H1 (cell line): Measurements from ENCODE around the gene MAP2K5. TPM values are rescaled to one million over a fixed set of nuclear protein-coding genes. Genes with fewer than 3 reads are reported as not detected.

Experiments used
- CTCF ChIA-PET: fragments of 300-600 bp; sonication (Branson Sonifier 250); formaldehyde crosslinking; loops from one replicate; lab custom pipeline; 2021; ENCODE audit not compliant: partially characterized antibody; lab: Charles Lee
- POLR2A ChIA-PET: fragments of 300-600 bp; sonication (Branson Sonifier 250); formaldehyde crosslinking; loops from one replicate; lab custom pipeline; 2021; ENCODE audit warnings: inconsistent platforms; ENCODE audit not compliant: partially characterized antibody; lab: Charles Lee
- DNase-seq, 2 experiments: peaks; one replicate each; pipeline versions ENCODE4 v3.0.0 to v3.0.0-alpha.2; 2010 to 2022; ENCODE audit warnings: low spot score in 2 of 2, low read depth in 1 of 2, mixed read lengths in 1 of 2
- FAIRE-seq: peaks from 2 replicates; lab custom pipeline; 2011; peaks lifted over from hg19 to GRCh38; lab: Jason Lieb, UNC
- H2AFZ ChIP-seq: 2 replicates; pipeline ENCODE4 v1.8.1; 2012; ENCODE audit warnings: low read length, inconsistent platforms
- H2AK5ac ChIP-seq: 2 replicates; pipeline ENCODE4 v1.6.1; 2013; ENCODE audit warnings: low read depth, low read length
- H2BK120ac ChIP-seq: replicated peaks from 2 replicates; pipeline ENCODE3; 2013; ENCODE audit warnings: low read depth, low read length, inconsistent platforms
- H2BK12ac ChIP-seq: 2 replicates; pipeline ENCODE4 v1.6.1; 2013; ENCODE audit warnings: low read depth, low read length
- H2BK15ac ChIP-seq: 2 replicates; pipeline ENCODE4 v1.6.1; 2013; ENCODE audit warnings: low read length
- H2BK20ac ChIP-seq: 2 replicates; pipeline ENCODE4 v1.6.1; 2013; ENCODE audit warnings: low read length
- H2BK5ac ChIP-seq: 2 replicates; pipeline ENCODE4 v1.6.1; 2013; ENCODE audit warnings: low read depth, low read length
- H3K14ac ChIP-seq: 2 replicates; pipeline ENCODE4 v1.6.1; 2013; ENCODE audit warnings: inconsistent platforms; ENCODE audit not compliant: insufficient read length
- H3K18ac ChIP-seq: 2 replicates; pipeline ENCODE4 v1.6.1; 2013; ENCODE audit warnings: low read length; ENCODE audit errors: extremely low read depth
- H3K23ac ChIP-seq: 2 replicates; pipeline ENCODE4 v1.6.1; 2013; ENCODE audit warnings: inconsistent platforms; ENCODE audit not compliant: insufficient read length
- H3K23me2 ChIP-seq: 2 replicates; pipeline ENCODE4 v1.6.1; 2013; ENCODE audit warnings: low read depth, low read length
- H3K27ac ChIP-seq: 2 replicates; pipeline ENCODE4 v1.6.1; 2011; ENCODE audit warnings: low read depth, low read length, inconsistent platforms
- H3K27me3 ChIP-seq, 4 experiments: replicated peaks in 1 of 4; 1 replicate in 1 of 4; 2 replicates in 3 of 4; pipeline versions ENCODE4 v1.6.1 to v1.8.1; 2011 to 2013; ENCODE audit warnings: low read length in 3 of 4, mild to moderate bottlenecking in 3 of 4, inconsistent platforms in 2 of 4, mixed read lengths in 2 of 4, moderate library complexity in 1 of 4; ENCODE audit not compliant: control insufficient read depth in 3 of 4, insufficient read depth in 3 of 4; ENCODE audit errors: extremely low read depth in 1 of 4
- H3K36me3 ChIP-seq, 4 experiments: 2 replicates each; pipeline versions ENCODE4 v1.6.1 to v1.8.1; 2011 to 2013; ENCODE audit warnings: mild to moderate bottlenecking in 4 of 4, low read length in 3 of 4, moderate library complexity in 2 of 4, control low read depth in 1 of 4, inconsistent platforms in 1 of 4; ENCODE audit not compliant: insufficient read depth in 4 of 4, control insufficient read depth in 2 of 4
- H3K4ac ChIP-seq: replicated peaks from 2 replicates; pipeline ENCODE3; 2013; ENCODE audit warnings: low read length, low read depth, mixed read lengths, inconsistent platforms; ENCODE audit not compliant: insufficient read length
- H3K4me1 ChIP-seq, 4 experiments: replicated peaks in 1 of 4; 1 replicate in 1 of 4; 2 replicates in 3 of 4; pipeline versions ENCODE4 v1.6.1 to v1.8.1; 2011 to 2013; ENCODE audit warnings: low read length in 3 of 4, inconsistent platforms in 2 of 4, mixed read lengths in 1 of 4; ENCODE audit not compliant: insufficient read depth in 4 of 4, control insufficient read depth in 3 of 4
- H3K4me2 ChIP-seq, 2 experiments: 2 replicates each; pipeline versions ENCODE4 v1.6.1 to v1.8.1; 2011 to 2013; ENCODE audit warnings: low read depth in 2 of 2, low read length in 2 of 2, control low read depth in 1 of 2, inconsistent platforms in 1 of 2, mild to moderate bottlenecking in 1 of 2; ENCODE audit not compliant: insufficient read depth in 1 of 2
- H3K4me3 ChIP-seq, 4 experiments: fragments of 200-600, 300-600 bp in 1 of 4; sonication (generic), shearing (Covaris generic), sonication (Bioruptor Twin) in 1 of 4; 2 replicates each; pipeline versions ENCODE4 v1.5.1 to v1.8.1; 2011 to 2016; ENCODE audit warnings: low read length in 4 of 4, low read depth in 3 of 4, control low read depth in 2 of 4, inconsistent platforms in 2 of 4, mild to moderate bottlenecking in 2 of 4, mixed read lengths in 1 of 4, moderate library complexity in 1 of 4; ENCODE audit not compliant: insufficient read depth in 2 of 4; ENCODE audit errors: extremely low read depth in 1 of 4
- H3K56ac ChIP-seq: replicated peaks from 2 replicates; pipeline ENCODE3; 2013; ENCODE audit warnings: low read depth, mild to moderate bottlenecking, mixed read lengths, low read length, inconsistent platforms; ENCODE audit not compliant: insufficient read length
- H3K79me1 ChIP-seq: 2 replicates; pipeline ENCODE4 v1.6.1; 2013; ENCODE audit warnings: low read depth, low read length, control low read depth
- H3K79me2 ChIP-seq, 2 experiments: 2 replicates each; pipeline versions ENCODE4 v1.6.1 to v1.8.1; 2012 to 2013; ENCODE audit warnings: low read length in 2 of 2, mild to moderate bottlenecking in 2 of 2, inconsistent platforms in 1 of 2; ENCODE audit not compliant: insufficient read depth in 2 of 2, control insufficient read depth in 1 of 2
- H3K9ac ChIP-seq, 4 experiments: replicated peaks in 1 of 4; 1 replicate in 1 of 4; 2 replicates in 3 of 4; pipeline versions ENCODE4 v1.6.1 to v1.8.1; 2011 to 2013; ENCODE audit warnings: low read depth in 3 of 4, low read length in 3 of 4, control low read depth in 2 of 4, mild to moderate bottlenecking in 2 of 4, moderate library complexity in 2 of 4, inconsistent platforms in 1 of 4; ENCODE audit errors: extremely low read depth in 1 of 4
- H3K9me3 ChIP-seq, 2 experiments: 2 replicates each; pipeline versions ENCODE4 v1.6.1 to v1.8.1; 2012 to 2013; ENCODE audit warnings: mild to moderate bottlenecking in 2 of 2, moderate library complexity in 2 of 2, control low read depth in 1 of 2, inconsistent platforms in 1 of 2, low read depth in 1 of 2, low read length in 1 of 2, mixed read lengths in 1 of 2; ENCODE audit not compliant: insufficient read depth in 2 of 2
- H4K20me1 ChIP-seq, 2 experiments: replicated peaks in 1 of 2; 2 replicates each; pipeline versions ENCODE3 to v1.8.1; 2011 to 2013; ENCODE audit warnings: inconsistent platforms in 2 of 2, low read length in 2 of 2, mild to moderate bottlenecking in 1 of 2; ENCODE audit not compliant: insufficient read depth in 2 of 2, control insufficient read depth in 1 of 2
- H4K5ac ChIP-seq: 2 replicates; pipeline ENCODE4 v1.6.1; 2013; ENCODE audit warnings: low read length, low read depth, mixed read lengths, inconsistent platforms; ENCODE audit not compliant: insufficient read length
- H4K8ac ChIP-seq: 2 replicates; pipeline ENCODE4 v1.8.0; 2013; ENCODE audit warnings: mild to moderate bottlenecking, moderate library complexity, low read length, inconsistent platforms; ENCODE audit not compliant: insufficient read depth; ENCODE audit errors: extremely low read depth
- H4K91ac ChIP-seq: replicated peaks from 2 replicates; pipeline ENCODE3; 2013; ENCODE audit warnings: low read length, mixed read lengths, inconsistent platforms; ENCODE audit not compliant: insufficient read length
- ATF3 ChIP-seq: IDR thresholded peaks from 2 replicates; pipeline ENCODE4 v1.6.1; 2011; ENCODE audit warnings: low read depth, mild to moderate bottlenecking, low read length; ENCODE audit not compliant: insufficient read depth
- BACH1 ChIP-seq: IDR thresholded peaks from 2 replicates; pipeline ENCODE4 v1.6.1; 2012; ENCODE audit warnings: low read length, improper control_type of control experiment
- CHD1 ChIP-seq: IDR thresholded peaks from 2 replicates; pipeline ENCODE4 v1.6.1; 2012; ENCODE audit warnings: low read depth, low read length, improper control_type of control experiment
- CREB1 ChIP-seq: IDR thresholded peaks from 2 replicates; pipeline ENCODE4 v1.6.1; 2012; ENCODE audit warnings: inconsistent platforms
- NRF1 ChIP-seq: IDR thresholded peaks from 2 replicates; pipeline ENCODE4 v1.6.1; 2011; ENCODE audit warnings: mild to moderate bottlenecking, low read depth, low read length, improper control_type of control experiment
- RFX5 ChIP-seq: IDR thresholded peaks from 2 replicates; pipeline ENCODE4 v1.6.1; 2011; ENCODE audit warnings: low read depth, low read length, improper control_type of control experiment, borderline replicate concordance
- SUZ12 ChIP-seq: fragments of 200-600 bp; sonication (generic); IDR thresholded peaks from 2 replicates; pipeline ENCODE4 v1.6.1; 2012; ENCODE audit warnings: mild to moderate bottlenecking, inconsistent platforms, low read length, moderate library complexity, mixed read lengths
- WGBS, 2 experiments: shearing (Covaris generic) in 1 of 2; methylation state at CpG; one replicate each; pipeline versions ENCODE4 v1.1.6 to v1.1.7; 2013 to 2015; ENCODE audit warnings: low lambda C conversion rate in 2 of 2, mixed read lengths in 2 of 2, inconsistent platforms in 1 of 2, low coverage in 1 of 2, missing lambda C conversion rate in 1 of 2; ENCODE audit not compliant: insufficient replicate concordance in 2 of 2, insufficient coverage in 1 of 2, insufficient read length in 1 of 2; ENCODE audit errors: extremely low coverage in 1 of 2, missing lambda C conversion rate in 1 of 2; 5-methylcytosine and 5-hydroxymethylcytosine counted together
- polyA plus RNA-seq, 7 experiments: library from polyadenylated mRNA; depleted of rRNA in 3 of 7; stranded (reverse) in 5 of 7; unstranded in 2 of 7; fragments of >200 nt in 5 of 7; fragments of 200-250 nt in 2 of 7; gene quantifications; 1 replicate in 5 of 7; 2 replicates in 1 of 7; 4 replicates in 1 of 7; pipeline versions ENCODE4 v1.2.1 to v1.2.3, GENCODE V29; 2011 to 2013; ENCODE audit warnings: missing spikeins in 2 of 7, mixed read lengths in 2 of 7
- total RNA-seq: library from RNA; stranded (reverse); fragmentation: NEBNext Ultra II Directional; extraction: Animal tissue kit (Norgen Biotek cat#: 25700); gene quantifications from 2 replicates; pipeline ENCODE4 v1.2.1, GENCODE V29; 2021

The MAP2K5 gene
- total and polyA plus RNA-seq, 2 of the 8 experiments (the other 6 are each of a cell fraction or from before 2014, with no cell fraction given), result 4.4 to 15.8 TPM

- Histone ChIP-seq H2BK120ac (no peak overlapping the region), H3K18ac (no peak overlapping the region), H2BK20ac (no peak overlapping the region), H3K9me3 (no peaks in the 10 kb centered on the region), H3K27me3 (peaks cover 0 to 7% (median 4%) of the 10 kb centered on the region in 4 experiments; a peak in 2 of 7 replicates), H2AFZ (no peak overlapping the region), H3K56ac (no peak overlapping the region), H3K36me3 (no peaks in the 10 kb centered on the region), H3K79me1 (no peaks in the 10 kb centered on the region), H2BK5ac (no peak overlapping the region), H2AK5ac (no peak overlapping the region), H4K5ac (no peak overlapping the region), H2BK12ac (no peak overlapping the region), H3K4me3 (peak overlapping the region in 1 of 4 experiments; percentile 9; a peak in 1 of 8 replicates), H3K27ac (no peak overlapping the region), H4K91ac (no peak overlapping the region), H4K8ac (no peak overlapping the region), H3K23ac (no peak overlapping the region), H3K4ac (no peak overlapping the region), H4K20me1 (no peaks in the 10 kb centered on the region), H3K4me2 (no peak overlapping the region), H3K14ac (no peak overlapping the region), H3K23me2 (peaks cover 15% of the 10 kb centered on the region; the same call in 1 of the 2 replicates), H3K4me1 (peaks cover 0 to 10% (median 1%) of the 10 kb centered on the region in 4 experiments; a peak in 4 of 7 replicates), H2BK15ac (no peak overlapping the region), H3K79me2 (no peaks in the 10 kb centered on the region), H3K9ac (no peak overlapping the region)
- FAIRE-seq (no peak), DNase-seq (no peak)
- TF ChIP-seq CHD1, result no peak
- no peak for TF ChIP-seq SUZ12
- no peak for TF ChIP-seq CREB1
- no peak for TF ChIP-seq ATF3
- TF ChIP-seq BACH1, result no peak
- no peak for TF ChIP-seq NRF1
- no peak for TF ChIP-seq RFX5
- 31% methylated on average over 1 of the region's 1 CpG; no CpG with 5 or more reads in 1 of the 2 experiments for WGBS, 2 experiments
- ChIA-PET POLR2A (interaction anchor here (0.7 kb wide), 1 partner anchor 445 kb away, joined by 3 read pairs; no protein-coding TSS in a partner anchor), CTCF (interaction anchor here (0.6 kb wide), 1 partner anchor 253 kb away, joined by 3 read pairs; no protein-coding TSS in a partner anchor)
Measured at GRCh38 chr15:67523330-67523729, 19.2 kb upstream of the MAP2K5 start.
